Subcutaneous abdominal adipose tissue (tissue), 5 donors: ENCODE data around the gene GFRA3.
"Not testable (repeated sequence)": the region's sequence is repeated elsewhere in the genome, so short reads cannot be mapped to it uniquely, and the experiment has no call there.

Experiments
- H3K27ac ChIP-seq: one replicate; pipeline ENCODE4 v1.7.0; 2013; ENCODE audit warnings: low read depth, mild to moderate bottlenecking, inconsistent platforms, low read length, moderate library complexity
- H3K27me3 ChIP-seq, 5 donors: one replicate each; pipeline ENCODE4 v1.7.0; 2013; ENCODE audit warnings: low read length in 5 of 5, inconsistent platforms in 1 of 5; ENCODE audit not compliant: control insufficient read depth in 5 of 5, insufficient read depth in 4 of 5
- H3K36me3 ChIP-seq, 5 donors: one replicate each; pipeline ENCODE4 v1.7.0; 2013; ENCODE audit warnings: low read length in 5 of 5; ENCODE audit not compliant: control insufficient read depth in 5 of 5, insufficient read depth in 5 of 5
- H3K4me1 ChIP-seq, 5 donors: one replicate each; pipeline ENCODE4 v1.7.0; 2013; ENCODE audit warnings: low read length in 5 of 5, mild to moderate bottlenecking in 3 of 5, moderate library complexity in 1 of 5; ENCODE audit not compliant: control insufficient read depth in 5 of 5, insufficient read depth in 5 of 5
- H3K4me3 ChIP-seq, 5 donors: one replicate each; pipeline ENCODE4 v1.7.0; 2013; ENCODE audit warnings: low read length in 5 of 5, low read depth in 1 of 5
- H3K9ac ChIP-seq, 5 donors: one replicate each; pipeline ENCODE4 v1.7.0; 2013; ENCODE audit warnings: low read length in 5 of 5, mild to moderate bottlenecking in 4 of 5, moderate library complexity in 3 of 5
- H3K9me3 ChIP-seq, 5 donors: one replicate each; pipeline ENCODE4 v1.7.0; 2013; ENCODE audit warnings: low read length in 5 of 5; ENCODE audit not compliant: control insufficient read depth in 5 of 5
- donor health status: healthy.
- donor health status: healthy.
- donor health status: healthy.
- donor health status: healthy.
- donor health status: healthy.

GFRA3 gene

GRCh38 chr5:138257583-138257982 is 16.8 kb downstream of the GFRA3 start:
- Histone ChIP-seq H3K27ac (no peak overlapping the region), H3K36me3 (no peaks in the 10 kb centered on the region), H3K4me3 (no peak overlapping the region), H3K27me3 (peaks cover 0 to 2% (median 0%) of the 10 kb centered on the region in 5 donors), H3K4me1 (peaks cover 0 to 12% (median 0%) of the 10 kb centered on the region in 5 donors), H3K9ac (no peak overlapping the region), H3K9me3 (no peaks in the 10 kb centered on the region)

- H3K27me3 ChIP-seq, result peaks cover 0 to 2% (median 0%) of the 10 kb centered on the region in 5 donors
- no peak overlapping the region for H3K9ac ChIP-seq
- H3K9me3 ChIP-seq, result no peaks in the 10 kb centered on the region
- no peak overlapping the region for H3K4me3 ChIP-seq
- no peaks in the 10 kb centered on the region for H3K36me3 ChIP-seq
- no peak overlapping the region for H3K27ac ChIP-seq
- peaks cover 0 to 1% (median 0%) of the 10 kb centered on the region in 5 donors for H3K4me1 ChIP-seq
These were observed 21.5 kb downstream of the GFRA3 start for GRCh38 chr5:138252944-138253343.

- H3K9me3 ChIP-seq, H3K36me3 ChIP-seq, H3K4me3 ChIP-seq, H3K27me3 ChIP-seq, H3K27ac ChIP-seq, H3K9ac ChIP-seq: not testable (repeated sequence)
- peaks cover 0 to 17% (median 0%) of the 10 kb centered on the region in 5 donors for H3K4me1 ChIP-seq
These were observed 26.6 kb downstream of the GFRA3 start for GRCh38 chr5:138247800-138248199.

- no peaks in the 10 kb centered on the region for H3K27me3 ChIP-seq
- no peak overlapping the region for H3K4me3 ChIP-seq
- no peak overlapping the region for H3K9ac ChIP-seq
- H3K36me3 ChIP-seq, result no peaks in the 10 kb centered on the region
- H3K4me1 ChIP-seq, result peaks cover 0 to 25% (median 7%) of the 10 kb centered on the region in 5 donors
- H3K9me3 ChIP-seq, result no peaks in the 10 kb centered on the region
- H3K27ac ChIP-seq, result no peak overlapping the region
These were observed 27.6 kb downstream of the GFRA3 start for GRCh38 chr5:138246822-138247221.

GRCh38 chr5:138246334-138246733 is 28.1 kb downstream of the GFRA3 start:
- Histone ChIP-seq H3K4me3 (no peak overlapping the region), H3K9ac (no peak overlapping the region), H3K4me1 (peaks cover 0 to 30% (median 11%) of the 10 kb centered on the region in 5 donors), H3K9me3 (no peaks in the 10 kb centered on the region), H3K27me3 (no peaks in the 10 kb centered on the region), H3K27ac (no peak overlapping the region), H3K36me3 (no peaks in the 10 kb centered on the region)

- Histone ChIP-seq H3K4me1 (peaks cover 0 to 33% (median 14%) of the 10 kb centered on the region in 5 donors), H3K9ac (no peak overlapping the region), H3K36me3 (no peaks in the 10 kb centered on the region), H3K9me3 (no peaks in the 10 kb centered on the region), H3K4me3 (no peak overlapping the region), H3K27ac (no peak overlapping the region), H3K27me3 (peaks cover 0 to 2% (median 0%) of the 10 kb centered on the region in 5 donors)
These were observed 28.7 kb downstream of the GFRA3 start for GRCh38 chr5:138245717-138246116.

GRCh38 chr5:138243794-138244193 is 30.6 kb downstream of the GFRA3 start:
- Histone ChIP-seq H3K4me3 (no peak overlapping the region), H3K9me3 (no peaks in the 10 kb centered on the region), H3K9ac (no peak overlapping the region), H3K36me3 (no peaks in the 10 kb centered on the region), H3K4me1 (peaks cover 0 to 33% (median 14%) of the 10 kb centered on the region in 5 donors), H3K27ac (no peak overlapping the region), H3K27me3 (peaks cover 0 to 8% (median 3%) of the 10 kb centered on the region in 5 donors)

GRCh38 chr5:138241688-138242571 is 32.5 kb downstream of the GFRA3 start:
- Histone ChIP-seq H3K9ac (peak overlapping the region; percentile 22 to 76 (median 61)), H3K36me3 (no peaks in the 10 kb centered on the region), H3K27me3 (peaks cover 0 to 8% (median 3%) of the 10 kb centered on the region in 5 donors), H3K4me1 (peaks cover 0 to 33% (median 14%) of the 10 kb centered on the region in 5 donors), H3K27ac (peak overlapping the region; percentile 18), H3K4me3 (peak overlapping the region; percentile 47 to 69 (median 62)), H3K9me3 (no peaks in the 10 kb centered on the region)

- Histone ChIP-seq H3K9me3 (no peaks in the 10 kb centered on the region), H3K4me3 (peak overlapping the region in 1 of 5 donors; percentile 69), H3K36me3 (no peaks in the 10 kb centered on the region), H3K9ac (no peak overlapping the region), H3K27ac (no peak overlapping the region), H3K27me3 (peaks cover 0 to 8% (median 3%) of the 10 kb centered on the region in 5 donors), H3K4me1 (peaks cover 0 to 32% (median 14%) of the 10 kb centered on the region in 5 donors)
These were observed 33.6 kb downstream of the GFRA3 start for GRCh38 chr5:138240650-138241385.

- H3K27me3 ChIP-seq, result peaks cover 0 to 8% (median 3%) of the 10 kb centered on the region in 5 donors
- H3K9me3 ChIP-seq, result no peaks in the 10 kb centered on the region
- no peak overlapping the region for H3K9ac ChIP-seq
- no peak overlapping the region for H3K27ac ChIP-seq
- H3K36me3 ChIP-seq, result no peaks in the 10 kb centered on the region
- peaks cover 0 to 19% (median 14%) of the 10 kb centered on the region in 5 donors for H3K4me1 ChIP-seq
- no peak overlapping the region for H3K4me3 ChIP-seq
These were observed 36.4 kb downstream of the GFRA3 start for GRCh38 chr5:138238034-138238433.
